GDM1 (cell line): Measurements from ENCODE around the gene MINDY3.
A peak's percentile ranks its signal among the peaks of the same experiment; 100 is the strongest.
"Not testable (repeated sequence)": the region's sequence is repeated elsewhere in the genome, so short reads cannot be mapped to it uniquely, and the experiment has no call there.

Source experiments
- DNase-seq: peaks from one replicate; lab custom pipeline; 2025; lab: John Stamatoyannopoulos, UW

MINDY3 gene

GRCh38 chr10:15780353-15781135, 79.8 kb downstream of the MINDY3 start:
- no peak for DNase-seq

- DNase-seq, result no peak
Measured at GRCh38 chr10:15775513-15775912, 84.8 kb downstream of the MINDY3 start.

- not testable (repeated sequence) for DNase-seq
Measured at GRCh38 chr10:15774534-15774933, 85.8 kb downstream of the MINDY3 start.

GRCh38 chr10:15764892-15765454, 95.3 kb downstream of the MINDY3 start:
- no peak for DNase-seq

GRCh38 chr10:15763006-15763405, 97.3 kb downstream of the MINDY3 start:
- no peak for DNase-seq

- DNase-seq, result not testable (repeated sequence)
Measured at GRCh38 chr10:15762239-15762638, 98.1 kb downstream of the MINDY3 start.

- not testable (repeated sequence) for DNase-seq
Measured at GRCh38 chr10:15761224-15761623, 99.1 kb downstream of the MINDY3 start.

GRCh38 chr10:15760681-15761080, 99.6 kb downstream of the MINDY3 start:
- no peak for DNase-seq

- DNase-seq, result no peak
Measured at GRCh38 chr10:15759265-15759664, 101.0 kb downstream of the MINDY3 start.

GRCh38 chr10:15758618-15759017, 101.7 kb downstream of the MINDY3 start:
- no peak for DNase-seq

GRCh38 chr10:15754937-15755336, 105.4 kb downstream of the MINDY3 start:
- no peak for DNase-seq

- DNase-seq, result no peak
Measured at GRCh38 chr10:15751046-15751445, 109.3 kb downstream of the MINDY3 start.

- no peak for DNase-seq
Measured at GRCh38 chr10:15748126-15748525, 112.2 kb downstream of the MINDY3 start.

- no peak for DNase-seq
Measured at GRCh38 chr10:15747632-15748031, 112.7 kb downstream of the MINDY3 start.

- DNase-seq, result no peak
Measured at GRCh38 chr10:15745751-15746150, 114.6 kb downstream of the MINDY3 start.

GRCh38 chr10:15744217-15744865, 116.0 kb downstream of the MINDY3 start:
- peak; percentile 26 for DNase-seq

- DNase-seq, result no peak
Measured at GRCh38 chr10:15743443-15743842, 116.9 kb downstream of the MINDY3 start.

GRCh38 chr10:15742836-15743235, 117.5 kb downstream of the MINDY3 start:
- no peak for DNase-seq

- no peak for DNase-seq
Measured at GRCh38 chr10:15742102-15742501, 118.2 kb downstream of the MINDY3 start.

- no peak for DNase-seq
Measured at GRCh38 chr10:15741581-15741980, 118.7 kb downstream of the MINDY3 start.

GRCh38 chr10:15740261-15740660, 120.0 kb downstream of the MINDY3 start:
- no peak for DNase-seq

- no peak for DNase-seq
Measured at GRCh38 chr10:15739254-15739970, 120.9 kb downstream of the MINDY3 start.
